Measurements from ENCODE around the gene TSHZ3. TPM values are rescaled to one million over a fixed set of nuclear protein-coding genes. Genes with fewer than 3 reads are reported as not detected.

The TSHZ3 gene
- total and polyA plus RNA-seq, 9 of the 15 experiments (the other 6 are each of a cell fraction or from before 2014, with no cell fraction given) = 0.03 to 0.13 (median 0.05) TPM; not detected in 5

DNA sequence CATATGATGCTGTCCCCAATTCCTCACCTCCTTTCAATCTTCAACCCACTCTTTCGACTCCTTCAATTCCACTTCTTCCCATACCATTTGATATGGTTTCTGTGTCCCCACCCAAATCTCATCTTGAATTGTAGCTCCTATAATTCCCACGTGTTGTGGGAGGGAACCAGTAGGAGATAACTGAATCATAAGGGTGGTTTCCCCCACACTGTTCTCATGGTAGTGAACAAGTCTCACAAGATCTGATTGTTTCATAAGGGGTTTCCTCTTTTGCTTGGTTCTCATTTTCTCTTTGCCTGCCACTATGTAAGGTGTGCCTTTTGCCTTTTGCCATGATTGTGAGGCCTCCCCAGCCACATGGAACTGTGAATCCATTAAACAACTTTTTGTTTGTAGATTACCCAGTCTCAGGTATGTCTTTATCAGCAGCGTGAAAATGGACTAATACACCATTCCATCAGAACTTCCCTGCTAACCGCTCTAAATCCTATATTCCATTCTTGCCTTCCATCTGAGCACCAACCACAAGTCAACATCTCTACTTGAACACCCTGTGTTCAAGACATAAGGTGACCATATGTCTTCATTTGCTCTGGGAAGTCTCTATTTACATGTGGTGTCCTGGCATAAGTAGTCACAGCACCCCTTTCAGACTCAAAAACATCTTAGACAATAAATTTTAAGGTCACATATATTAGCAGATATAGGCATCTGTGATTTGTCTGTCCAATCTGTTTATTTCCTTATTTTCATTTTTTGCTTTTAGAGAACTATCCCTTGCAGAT, 122.9 kb downstream of the TSHZ3 start:
- WGBS (ENCODE audit: insufficient coverage, low coverage, missing lambda C conversion rate) = 1% methylated on average over 4 of the region's 4 CpGs
- BruUV-seq (replicated peaks) = no TSS peak
- no peak for FAIRE-seq
- TF ChIP-seq PCBP2 (IDR thresholded peaks at IDR 0.05; ENCODE audit: low read depth, low read length, poor library complexity, severe bottlenecking) (no peak), TEAD4 (IDR thresholded peaks at IDR 0.05; ENCODE audit: low read length) (no peak), TEAD4 (CRISPR knock-in tag; IDR thresholded peaks at IDR 0.05; ENCODE audit: borderline replicate concordance) (no peak), CREM (IDR thresholded peaks at IDR 0.05; ENCODE audit: low read depth) (no peak), CHCHD3 (CRISPR knock-in tag; IDR thresholded peaks at IDR 0.05) (no peak), ETV6 (IDR thresholded peaks at IDR 0.05; ENCODE audit: borderline replicate concordance in 1 of 2, low read depth in 2 of 2, low read length in 1 of 2) (no peak), ETV6 (CRISPR knock-in tag; IDR thresholded peaks at IDR 0.05; ENCODE audit: borderline replicate concordance) (no peak), KAT2B (IDR thresholded peaks at IDR 0.05; ENCODE audit: low read depth, low read length) (no peak), SMARCB1 (IDR thresholded peaks at IDR 0.05; ENCODE audit: insufficient read length, low read depth) (no peak), NFIC (IDR thresholded peaks at IDR 0.05) (no peak), ATF1 (CRISPR knock-in tag; IDR thresholded peaks at IDR 0.05) (no peak), ATF1 (tag; IDR thresholded peaks at IDR 0.05) (no peak), RBFOX2 (IDR thresholded peaks at IDR 0.05; ENCODE audit: low read depth, low read length) (no peak), ZNF584 (CRISPR knock-in tag; IDR thresholded peaks at IDR 0.05; ENCODE audit: low read depth) (no peak)
- TF ChIP-seq, protein P1, sequence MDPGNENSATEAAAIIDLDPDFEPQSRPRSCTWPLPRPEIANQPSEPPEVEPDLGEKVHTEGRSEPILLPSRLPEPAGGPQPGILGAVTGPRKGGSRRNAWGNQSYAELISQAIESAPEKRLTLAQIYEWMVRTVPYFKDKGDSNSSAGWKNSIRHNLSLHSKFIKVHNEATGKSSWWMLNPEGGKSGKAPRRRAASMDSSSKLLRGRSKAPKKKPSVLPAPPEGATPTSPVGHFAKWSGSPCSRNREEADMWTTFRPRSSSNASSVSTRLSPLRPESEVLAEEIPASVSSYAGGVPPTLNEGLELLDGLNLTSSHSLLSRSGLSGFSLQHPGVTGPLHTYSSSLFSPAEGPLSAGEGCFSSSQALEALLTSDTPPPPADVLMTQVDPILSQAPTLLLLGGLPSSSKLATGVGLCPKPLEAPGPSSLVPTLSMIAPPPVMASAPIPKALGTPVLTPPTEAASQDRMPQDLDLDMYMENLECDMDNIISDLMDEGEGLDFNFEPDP (CRISPR knock-in tag; IDR thresholded peaks at IDR 0.05) = no peak
- TF ChIP-seq, protein P2, sequence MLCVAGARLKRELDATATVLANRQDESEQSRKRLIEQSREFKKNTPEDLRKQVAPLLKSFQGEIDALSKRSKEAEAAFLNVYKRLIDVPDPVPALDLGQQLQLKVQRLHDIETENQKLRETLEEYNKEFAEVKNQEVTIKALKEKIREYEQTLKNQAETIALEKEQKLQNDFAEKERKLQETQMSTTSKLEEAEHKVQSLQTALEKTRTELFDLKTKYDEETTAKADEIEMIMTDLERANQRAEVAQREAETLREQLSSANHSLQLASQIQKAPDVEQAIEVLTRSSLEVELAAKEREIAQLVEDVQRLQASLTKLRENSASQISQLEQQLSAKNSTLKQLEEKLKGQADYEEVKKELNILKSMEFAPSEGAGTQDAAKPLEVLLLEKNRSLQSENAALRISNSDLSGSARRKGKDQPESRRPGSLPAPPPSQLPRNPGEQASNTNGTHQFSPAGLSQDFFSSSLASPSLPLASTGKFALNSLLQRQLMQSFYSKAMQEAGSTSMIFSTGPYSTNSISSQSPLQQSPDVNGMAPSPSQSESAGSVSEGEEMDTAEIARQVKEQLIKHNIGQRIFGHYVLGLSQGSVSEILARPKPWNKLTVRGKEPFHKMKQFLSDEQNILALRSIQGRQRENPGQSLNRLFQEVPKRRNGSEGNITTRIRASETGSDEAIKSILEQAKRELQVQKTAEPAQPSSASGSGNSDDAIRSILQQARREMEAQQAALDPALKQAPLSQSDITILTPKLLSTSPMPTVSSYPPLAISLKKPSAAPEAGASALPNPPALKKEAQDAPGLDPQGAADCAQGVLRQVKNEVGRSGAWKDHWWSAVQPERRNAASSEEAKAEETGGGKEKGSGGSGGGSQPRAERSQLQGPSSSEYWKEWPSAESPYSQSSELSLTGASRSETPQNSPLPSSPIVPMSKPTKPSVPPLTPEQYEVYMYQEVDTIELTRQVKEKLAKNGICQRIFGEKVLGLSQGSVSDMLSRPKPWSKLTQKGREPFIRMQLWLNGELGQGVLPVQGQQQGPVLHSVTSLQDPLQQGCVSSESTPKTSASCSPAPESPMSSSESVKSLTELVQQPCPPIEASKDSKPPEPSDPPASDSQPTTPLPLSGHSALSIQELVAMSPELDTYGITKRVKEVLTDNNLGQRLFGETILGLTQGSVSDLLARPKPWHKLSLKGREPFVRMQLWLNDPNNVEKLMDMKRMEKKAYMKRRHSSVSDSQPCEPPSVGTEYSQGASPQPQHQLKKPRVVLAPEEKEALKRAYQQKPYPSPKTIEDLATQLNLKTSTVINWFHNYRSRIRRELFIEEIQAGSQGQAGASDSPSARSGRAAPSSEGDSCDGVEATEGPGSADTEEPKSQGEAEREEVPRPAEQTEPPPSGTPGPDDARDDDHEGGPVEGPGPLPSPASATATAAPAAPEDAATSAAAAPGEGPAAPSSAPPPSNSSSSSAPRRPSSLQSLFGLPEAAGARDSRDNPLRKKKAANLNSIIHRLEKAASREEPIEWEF (CRISPR knock-in tag; IDR thresholded peaks at IDR 0.05) = no peak

More for the DNA sequence above, 122.9 kb downstream of the TSHZ3 start:
- Histone ChIP-seq H3K27ac (ENCODE audit: extremely low read depth, low read depth, low read length) (no peak overlapping the region), H3K9ac (ENCODE audit: insufficient read depth in 1 of 2, low read depth in 2 of 2, low read length in 2 of 2) (no peak overlapping the region), H3K4me1 (replicated peaks in 1 of 2; ENCODE audit: control insufficient read depth in 2 of 2, insufficient read depth in 2 of 2, low read length in 2 of 2) (no peaks in the 10 kb centered on the region), H3K9me3 (replicated peaks; ENCODE audit: control insufficient read depth, insufficient read depth, low read depth, low read length) (no peaks in the 10 kb centered on the region), H3K4me3 (no peak overlapping the region), H4K20me1 (replicated peaks; ENCODE audit: control insufficient read depth, insufficient read depth, low read length) (no peaks in the 10 kb centered on the region), H3K9me1 (ENCODE audit: control insufficient read depth, insufficient read depth, low read length) (no peaks in the 10 kb centered on the region), H3K36me3 (ENCODE audit: control insufficient read depth, insufficient read depth, low read length) (no peaks in the 10 kb centered on the region), H3K4me2 (ENCODE audit: insufficient read depth, low read length) (no peak overlapping the region), H3K79me2 (ENCODE audit: control insufficient read depth, insufficient read depth, low read length) (no peaks in the 10 kb centered on the region), H2AFZ (ENCODE audit: low read depth, low read length) (no peak overlapping the region), H3K27me3 (ENCODE audit: control insufficient read depth in 2 of 2, insufficient read depth in 2 of 2, low read length in 2 of 2) (no peaks in the 10 kb centered on the region)
- in situ Hi-C loops (cut with MboI) = no loop called here
- intact Hi-C loops (cut with micrococcal nuclease) = no loop called here
- ChIA-PET POLR2A (interaction anchor here (0.6 kb wide), 1 partner anchor 46 kb away, joined by 3 read pairs; no protein-coding TSS in a partner anchor), CTCF (ENCODE audit: low intra/inter-chr PET ratio) (no interaction called here)
- ATAC-seq (no peak), DNase-seq (ENCODE audit: extremely low read depth in 1 of 4, low spot score in 3 of 4) (no peak)

Data from K562 (cell line).